GM19455 (cell line): Measurements from ENCODE around the gene FAM131C.
"Not testable (repeated sequence)": the region's sequence is repeated elsewhere in the genome, so short reads cannot be mapped to it uniquely, and the experiment has no call there.

Experiments
- ATAC-seq: cut with Tn5 transposase; IDR thresholded peaks from one replicate; pipeline ENCODE4 v1.9.1; 2021; ENCODE audit not compliant: unreplicated experiment

Gene FAM131C

GRCh38 chr1:16077406-16078245, 4.2 kb upstream of the FAM131C start:
- no peak for ATAC-seq

- ATAC-seq: no peak
These were observed 3.4 kb upstream of the FAM131C start for GRCh38 chr1:16076865-16077238.

- ATAC-seq: no peak
These were observed 2.8 kb upstream of the FAM131C start for GRCh38 chr1:16076031-16076864.

- no peak for ATAC-seq
These were observed 2.0 kb upstream of the FAM131C start for GRCh38 chr1:16075337-16076030.

DNA sequence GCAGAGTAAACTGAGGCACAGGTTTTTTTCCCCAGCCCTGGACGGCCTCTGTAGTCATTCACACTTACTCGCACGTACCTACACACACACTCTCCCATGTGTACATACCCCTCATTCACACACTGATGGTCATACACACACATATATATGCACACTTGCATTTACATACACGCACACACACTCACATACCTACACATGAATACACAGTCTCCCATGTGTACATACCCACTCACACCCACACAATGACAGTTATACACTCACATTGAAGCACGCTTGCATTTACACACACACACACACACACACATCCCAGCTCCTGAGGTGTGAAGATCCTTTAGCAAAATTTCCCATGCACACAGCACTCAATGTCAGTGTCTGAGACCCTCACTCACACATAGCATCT, 766 bp upstream of the FAM131C start:
- no peak for ATAC-seq

- no peak for ATAC-seq
These were observed 601 bp downstream of the FAM131C start for GRCh38 chr1:16072616-16073484.

GRCh38 chr1:16072095-16072494, 1.4 kb downstream of the FAM131C start:
- no peak for ATAC-seq

- no peak for ATAC-seq
These were observed 1.8 kb downstream of the FAM131C start for GRCh38 chr1:16071614-16072013.

- no peak for ATAC-seq
These were observed 2.7 kb downstream of the FAM131C start for GRCh38 chr1:16070640-16071355.

DNA sequence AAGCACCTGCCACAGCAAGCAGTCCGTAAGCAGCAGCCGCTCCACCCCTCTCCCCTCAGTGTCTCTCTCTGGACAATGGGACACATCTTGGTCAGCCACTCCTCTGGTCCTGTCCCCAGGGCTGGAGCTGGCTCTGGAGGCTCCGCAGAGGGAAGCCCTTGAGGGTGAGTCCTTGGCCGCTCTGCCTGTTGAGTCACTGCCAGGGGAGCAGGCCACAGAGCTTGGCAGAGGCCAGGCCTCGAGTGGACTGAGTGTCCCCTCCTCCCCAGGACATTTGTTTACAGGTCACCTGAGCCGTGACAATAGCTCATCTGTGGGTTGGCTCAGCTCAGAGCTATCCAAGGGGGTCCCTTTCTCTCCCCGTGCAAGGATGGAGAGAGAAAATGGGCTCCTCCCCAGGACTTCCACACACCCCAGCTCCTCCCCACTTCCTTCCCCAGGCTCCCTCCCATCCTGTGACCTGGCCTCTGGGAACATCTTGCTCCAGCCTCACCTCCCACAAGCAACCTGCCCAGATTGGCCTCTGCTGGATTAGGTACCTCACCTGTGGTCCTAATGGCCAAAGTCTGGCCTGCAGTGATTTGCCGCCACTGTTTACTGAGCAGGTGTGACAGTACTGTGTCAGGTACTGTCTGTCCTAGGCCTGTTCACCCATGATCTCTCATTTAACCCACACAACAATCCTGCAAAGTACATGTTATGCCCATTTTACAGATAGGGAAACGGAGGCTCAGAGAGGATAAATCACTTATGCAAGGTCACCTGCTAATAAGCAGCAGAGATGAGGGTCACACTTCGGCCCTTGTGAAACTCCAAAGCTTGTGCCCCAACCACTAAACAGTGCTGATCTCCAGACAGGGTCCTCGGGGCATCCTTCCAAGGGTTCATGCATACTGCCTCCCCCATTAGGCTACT, 4.8 kb downstream of the FAM131C start:
- ATAC-seq: no peak

- ATAC-seq: no peak
These were observed 5.5 kb downstream of the FAM131C start for GRCh38 chr1:16067933-16068332.

DNA sequence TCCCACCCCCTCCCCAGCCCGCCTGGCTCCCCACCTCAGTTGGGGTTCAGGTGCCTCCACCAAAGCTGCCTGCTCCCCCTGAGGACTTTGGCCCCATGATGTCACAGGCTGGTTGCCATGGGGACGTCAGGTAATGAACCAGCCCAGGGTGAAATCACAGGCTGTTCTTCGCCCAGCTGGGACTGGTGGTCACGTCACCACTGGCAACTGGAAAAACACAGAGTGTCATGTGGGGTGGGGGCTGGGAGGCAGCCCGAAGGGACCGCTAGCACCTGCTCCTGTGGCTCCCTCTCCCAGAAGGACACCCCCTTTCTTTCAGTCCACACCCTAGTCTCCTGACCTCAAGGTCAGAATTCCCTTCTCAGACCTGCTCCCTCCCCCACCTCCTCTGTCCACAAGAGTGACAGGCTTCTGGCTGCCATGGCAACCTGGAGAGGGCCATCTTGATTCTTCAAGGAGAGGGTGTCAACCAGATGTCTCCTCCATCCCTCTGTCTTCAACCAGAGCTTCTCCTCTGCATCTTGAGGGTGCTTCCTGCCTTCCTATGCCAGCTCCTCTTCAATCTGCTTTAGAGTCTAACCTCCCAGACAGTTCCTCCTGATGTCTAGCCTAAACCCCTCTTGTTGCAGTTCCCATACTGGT, 6.2 kb downstream of the FAM131C start:
- ATAC-seq: no peak

DNA sequence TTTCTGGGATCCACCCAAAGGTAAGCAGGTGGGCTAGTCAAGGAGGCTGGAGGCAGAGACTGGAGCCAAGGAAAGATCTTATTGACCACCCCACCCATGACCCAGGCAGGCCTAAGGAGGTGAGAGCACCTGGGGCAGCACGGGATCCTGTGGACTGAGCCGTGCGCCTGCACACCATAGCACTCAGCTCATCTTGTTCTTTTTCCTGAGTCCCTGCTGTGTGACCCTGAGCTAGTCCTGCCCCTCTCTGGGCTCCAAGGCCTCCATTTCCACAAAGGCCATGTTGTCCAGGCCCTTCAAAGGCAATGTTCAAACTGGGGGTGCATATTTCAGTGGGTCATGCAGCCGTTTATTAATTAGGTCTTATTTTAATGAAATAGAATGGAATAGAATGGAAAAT, 7.2 kb downstream of the FAM131C start:
- no peak for ATAC-seq

- ATAC-seq: no peak
These were observed 8.2 kb downstream of the FAM131C start for GRCh38 chr1:16065269-16065576.

GRCh38 chr1:16064536-16065268, 8.7 kb downstream of the FAM131C start:
- no peak for ATAC-seq

DNA sequence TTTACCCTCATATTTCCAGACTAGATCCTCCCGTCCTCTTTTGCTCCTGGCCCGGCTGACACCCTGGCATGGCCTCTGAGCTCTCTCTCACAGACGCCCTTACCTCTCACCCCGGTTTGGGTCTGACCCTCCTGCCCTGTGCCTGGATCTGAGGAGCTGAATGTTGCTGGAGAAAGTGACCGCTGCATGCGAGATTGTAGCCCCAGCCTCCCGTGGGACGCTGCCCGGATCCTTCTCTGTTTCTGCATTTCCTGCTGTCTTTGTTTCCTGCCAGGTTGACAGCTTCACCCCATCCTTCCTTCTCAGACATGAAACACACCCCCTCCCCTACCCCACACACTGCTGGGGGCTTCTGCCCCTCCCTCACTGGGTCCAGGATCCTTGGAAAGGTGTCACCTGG, 9.5 kb downstream of the FAM131C start:
- ATAC-seq: no peak

DNA sequence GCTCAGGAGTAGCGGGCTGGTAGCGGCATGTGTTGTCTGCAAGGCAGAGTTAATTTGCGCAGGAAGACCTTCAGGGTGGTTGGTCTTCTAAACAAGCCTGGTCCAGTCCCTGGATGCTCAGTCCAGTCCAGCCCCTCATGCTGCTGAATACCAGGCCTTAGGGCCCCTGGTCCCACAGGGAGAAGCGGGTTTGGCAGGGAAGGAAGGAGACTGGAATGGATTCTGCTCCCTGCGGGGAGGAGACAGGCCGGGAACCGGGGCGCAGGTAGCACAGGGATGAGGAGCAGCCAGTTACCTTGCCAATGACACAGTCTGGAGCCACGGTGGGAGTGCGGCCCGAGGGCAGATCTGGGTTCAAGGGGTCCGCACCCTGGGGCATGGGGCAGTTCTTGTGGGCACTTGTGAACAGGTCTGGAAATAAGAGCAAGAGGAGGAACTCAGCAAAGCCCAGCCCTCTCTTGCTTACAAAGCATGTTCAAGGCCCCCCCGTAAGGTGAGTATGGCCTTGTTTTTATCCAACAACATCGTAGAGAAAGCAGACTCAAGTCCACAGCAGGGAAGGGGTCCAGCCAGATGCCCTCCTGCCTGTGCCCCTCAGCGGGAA, 10.1 kb downstream of the FAM131C start:
- no peak for ATAC-seq

GRCh38 chr1:16062687-16063075, 10.8 kb downstream of the FAM131C start:
- ATAC-seq: not testable (repeated sequence)
